Activated CD4-positive, alpha-beta T cell treated with anti-CD3 and anti-CD28 coated beads for 4 hours (primary cell): Measurements from ENCODE around the gene GNLY.
A peak's percentile ranks its signal among the peaks of the same experiment; 100 is the strongest.
"Not testable (repeated sequence)": the region's sequence is repeated elsewhere in the genome, so short reads cannot be mapped to it uniquely, and the experiment has no call there.

Source experiments
- DNase-seq, 2 donors: peaks; one replicate each; pipeline ENCODE4 v3.0.0-alpha.2; 2020

The GNLY gene

DNA sequence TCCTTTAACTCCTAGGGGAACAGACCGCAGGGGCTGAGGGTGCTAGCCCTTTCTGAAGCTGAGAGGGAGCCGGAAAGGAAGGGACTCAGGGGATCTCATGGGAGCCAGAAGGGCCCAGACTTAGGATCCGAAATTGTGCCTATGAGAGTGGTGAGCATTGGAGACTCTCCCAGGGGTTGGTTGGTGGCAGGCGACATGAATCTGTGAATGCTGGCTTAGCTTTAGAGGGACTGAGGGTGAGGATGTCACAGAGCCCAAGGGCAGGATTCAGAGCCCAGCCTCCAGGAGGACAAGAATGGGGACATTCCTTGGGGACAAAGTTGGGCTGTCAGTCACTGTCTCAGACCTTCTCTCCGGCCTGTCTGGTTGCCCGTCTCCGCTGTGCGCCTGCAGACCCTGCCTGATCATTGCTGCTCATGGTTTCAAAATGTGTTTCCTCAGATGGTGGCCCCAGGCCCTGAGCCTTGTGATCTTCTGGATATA, 17.5 kb downstream of the GNLY start:
- no peak for DNase-seq

DNA sequence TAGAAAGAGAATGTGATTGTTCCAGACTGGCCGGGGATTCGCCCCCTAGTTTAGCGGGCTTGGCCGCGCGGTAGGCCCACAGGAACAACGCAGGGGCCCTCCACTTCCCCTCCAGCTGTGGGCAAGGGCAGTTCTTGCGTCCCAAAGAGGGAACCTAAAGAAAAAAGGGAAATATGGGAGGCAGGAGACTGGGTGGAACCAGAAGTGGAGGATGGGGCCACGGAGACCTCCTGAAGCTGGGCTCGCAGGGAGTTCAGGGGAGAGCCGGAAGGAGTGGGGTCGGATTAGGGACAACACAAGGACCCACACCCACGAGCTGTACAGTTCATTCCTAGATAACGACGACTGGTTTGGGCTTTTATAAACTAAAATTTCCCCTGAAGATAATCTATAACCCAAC, 18.2 kb downstream of the GNLY start:
- DNase-seq = no peak

DNA sequence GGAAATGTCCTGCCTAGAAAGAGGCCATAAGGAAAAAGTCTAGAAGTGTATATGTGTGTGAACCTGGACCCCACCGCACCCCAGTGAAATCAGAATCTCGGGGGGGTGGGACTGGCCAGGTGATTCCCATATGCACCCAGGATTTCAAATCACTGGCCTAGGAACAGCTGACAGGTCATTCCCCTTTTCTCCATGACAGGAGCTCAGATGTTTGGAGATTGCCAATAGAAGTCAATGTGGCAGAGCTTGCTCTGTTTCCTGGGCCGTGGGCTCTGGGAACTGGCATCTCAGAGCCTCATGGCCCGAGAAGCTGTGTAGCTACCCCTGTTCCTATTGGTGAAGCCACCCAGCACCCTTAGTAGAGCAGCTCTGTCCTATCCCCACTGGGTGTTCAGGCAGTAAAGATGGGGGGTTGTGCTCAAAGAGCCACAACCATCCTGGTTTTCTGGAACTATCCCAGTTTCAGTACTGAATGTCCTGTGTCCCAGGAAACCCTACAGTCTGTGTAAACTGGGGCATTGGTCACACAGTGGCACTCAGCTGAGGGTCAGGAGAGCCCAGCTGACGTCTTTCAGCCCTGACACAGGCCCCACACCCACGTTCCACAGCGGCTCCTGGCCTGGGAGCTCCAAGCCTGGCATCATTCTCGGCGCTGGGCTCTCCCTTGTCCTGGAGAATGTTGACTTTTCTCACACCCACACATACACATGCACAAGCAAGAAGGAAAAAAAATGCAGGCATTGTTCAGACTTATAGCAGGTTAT, 18.9 kb downstream of the GNLY start:
- no peak for DNase-seq

DNA sequence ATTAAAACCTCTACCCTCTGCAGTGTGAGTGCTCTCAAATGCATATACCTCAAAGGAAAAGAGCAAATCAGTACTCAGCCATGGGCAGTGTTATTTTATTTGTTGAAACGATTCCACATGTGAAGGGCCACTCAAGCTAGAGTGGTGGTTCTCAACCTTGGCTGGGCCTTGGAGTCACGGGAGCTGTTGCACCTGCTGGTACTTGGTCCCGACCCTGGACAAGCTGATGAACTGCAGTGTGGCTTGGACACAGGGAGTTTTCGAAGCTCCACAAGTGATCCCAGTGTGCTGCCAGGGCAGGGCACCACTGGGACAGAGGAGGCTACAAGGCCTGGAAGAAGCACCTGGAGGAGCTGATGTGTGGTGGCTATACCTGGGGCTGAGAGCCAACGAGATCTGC, 19.7 kb downstream of the GNLY start:
- no peak for DNase-seq

DNA sequence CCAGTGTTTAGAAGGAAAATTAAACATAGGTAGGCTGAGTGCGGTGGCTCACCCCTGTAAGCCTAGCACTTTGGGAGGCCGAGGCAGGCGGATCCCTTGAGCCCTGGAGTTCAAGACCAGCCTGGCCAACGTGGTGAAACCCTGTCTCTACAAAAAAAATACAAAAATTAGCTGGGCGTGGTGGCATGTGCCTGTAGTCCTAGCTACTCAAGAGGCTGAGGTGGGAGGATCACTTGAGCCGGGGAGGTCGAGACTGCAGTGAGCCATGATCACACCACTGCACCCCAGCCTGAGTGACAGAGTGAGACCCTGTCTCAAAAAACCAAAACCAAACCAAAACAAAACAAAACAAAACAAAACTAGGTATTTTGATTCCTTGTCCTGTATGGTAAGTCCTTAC, 20.3 kb downstream of the GNLY start:
- DNase-seq = not testable (repeated sequence)

DNA sequence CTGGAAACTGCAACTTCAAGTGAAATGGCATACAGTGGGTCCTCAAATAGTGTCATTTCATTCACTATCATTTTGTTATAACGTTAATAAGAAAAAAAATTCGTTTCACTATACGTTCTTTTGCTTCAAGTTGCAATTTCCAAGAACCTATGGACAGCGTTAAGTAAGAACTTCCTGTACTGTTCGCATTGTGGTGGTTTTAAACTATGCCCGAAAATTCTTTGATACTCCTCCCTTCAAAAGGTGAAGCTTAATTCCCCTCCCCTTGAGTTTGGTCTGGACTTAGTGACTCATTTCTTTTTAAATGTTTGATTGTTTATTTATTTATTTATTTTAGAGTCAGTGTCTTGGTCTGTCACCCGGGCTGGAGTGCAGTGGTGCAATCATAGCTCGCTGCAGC, 20.7 kb downstream of the GNLY start:
- DNase-seq = no peak

DNA sequence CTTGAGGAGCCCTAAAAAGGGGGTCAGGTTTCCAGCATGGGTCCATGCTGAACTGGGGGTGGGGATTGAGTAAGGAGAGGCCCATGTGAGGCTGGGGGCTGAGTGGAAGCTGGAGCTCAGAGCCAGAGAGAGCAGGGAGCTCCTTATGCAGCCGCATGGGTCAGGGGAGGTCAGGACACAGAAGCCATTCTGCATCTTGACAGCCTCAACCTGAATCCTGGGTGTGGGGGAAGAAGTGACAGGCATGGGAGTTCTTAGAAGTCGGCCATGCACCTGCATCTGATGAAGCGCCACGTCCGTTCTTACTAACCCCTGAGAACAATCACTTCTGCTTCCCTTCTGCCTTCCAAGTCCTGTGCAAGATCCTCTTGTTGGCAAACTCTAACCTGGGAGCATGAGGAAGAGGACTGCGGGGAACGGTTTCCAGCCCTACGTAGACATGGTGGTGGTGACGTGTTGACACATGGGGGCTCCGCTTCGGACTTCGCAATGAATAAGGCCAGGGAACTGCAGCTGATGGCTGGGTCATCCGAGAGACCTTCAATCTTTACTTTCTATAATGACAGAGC, 22.3 kb downstream of the GNLY start:
- DNase-seq = no peak

DNA sequence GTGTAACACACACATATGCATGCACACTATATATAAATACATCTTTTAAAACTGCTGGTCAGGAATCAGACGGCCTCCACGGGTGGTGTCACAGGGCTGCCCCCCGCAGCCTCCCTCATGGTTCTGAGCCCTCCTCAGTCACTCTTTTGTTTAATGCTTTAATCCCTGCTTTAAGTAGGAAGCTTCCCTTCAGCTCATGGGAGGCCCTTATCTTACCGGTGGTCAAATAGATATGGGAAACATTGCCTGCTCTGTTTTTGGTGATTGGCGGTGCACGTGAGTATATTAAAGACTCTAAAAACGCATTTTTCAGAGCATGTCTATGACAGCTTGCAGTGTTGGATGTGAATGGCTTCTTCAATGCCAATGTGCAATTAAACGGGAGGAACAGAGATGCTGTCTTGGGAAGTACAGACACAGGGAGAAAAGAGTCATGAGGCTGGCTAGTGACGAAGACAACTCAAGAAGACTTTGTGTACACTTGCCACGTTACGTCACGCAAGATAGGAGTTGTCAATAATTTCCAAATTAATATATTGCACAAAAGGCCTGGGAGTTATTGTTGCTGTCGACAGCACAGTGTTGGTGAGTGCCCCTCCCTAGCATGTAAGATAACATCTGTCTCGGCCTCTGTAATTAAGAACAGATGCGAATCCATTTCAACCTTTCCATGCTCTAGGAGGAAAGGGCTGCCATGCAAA, 23.3 kb downstream of the GNLY start:
- DNase-seq = no peak

DNA sequence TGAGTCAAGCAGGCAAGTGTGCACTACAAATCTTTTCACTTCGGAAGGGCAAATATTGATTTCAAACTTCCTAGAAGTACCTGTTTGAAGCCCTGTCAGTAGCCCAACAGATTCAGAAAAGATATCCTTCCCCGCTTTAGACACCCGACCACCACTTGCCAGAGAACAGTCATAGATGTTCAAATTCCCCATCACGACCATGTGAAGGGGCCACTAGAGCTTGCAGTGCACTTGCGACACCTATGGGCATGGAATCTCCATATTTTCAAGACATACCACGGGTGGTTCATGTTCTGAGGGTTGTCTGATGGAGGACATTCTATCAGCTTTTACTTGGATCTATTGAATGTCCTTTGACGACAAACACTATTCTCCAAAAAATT, 23.8 kb downstream of the GNLY start:
- no peak for DNase-seq

DNA sequence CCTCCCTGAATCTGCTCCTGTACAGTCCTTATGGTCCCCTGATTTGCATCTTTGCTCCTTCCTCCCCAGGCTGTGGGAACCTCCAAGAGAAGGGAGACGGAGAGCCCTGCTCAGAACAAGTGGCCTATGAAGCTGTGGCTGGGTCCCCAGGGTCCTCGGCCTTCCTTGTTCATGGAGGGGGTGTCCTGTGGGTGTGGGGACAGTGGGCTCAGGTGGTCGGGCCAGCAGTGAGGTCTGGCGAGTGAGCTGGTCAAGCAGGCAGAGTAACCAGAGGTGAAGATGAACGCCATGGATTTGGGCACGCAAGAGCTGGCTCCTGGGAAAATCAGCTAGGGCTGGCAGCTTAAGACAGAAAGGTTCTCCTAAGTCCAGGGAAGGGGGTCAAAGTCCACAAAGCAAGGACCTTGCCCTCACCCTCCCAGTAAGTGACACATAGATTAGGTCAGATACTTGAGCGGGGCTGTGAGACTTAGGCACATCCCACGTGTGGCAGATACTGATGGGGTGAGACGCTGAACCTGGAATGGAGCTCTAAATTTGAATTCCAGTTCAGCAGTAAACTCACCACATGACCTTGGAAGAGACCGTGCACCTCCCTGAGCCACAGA, 24.8 kb downstream of the GNLY start:
- no peak for DNase-seq

DNA sequence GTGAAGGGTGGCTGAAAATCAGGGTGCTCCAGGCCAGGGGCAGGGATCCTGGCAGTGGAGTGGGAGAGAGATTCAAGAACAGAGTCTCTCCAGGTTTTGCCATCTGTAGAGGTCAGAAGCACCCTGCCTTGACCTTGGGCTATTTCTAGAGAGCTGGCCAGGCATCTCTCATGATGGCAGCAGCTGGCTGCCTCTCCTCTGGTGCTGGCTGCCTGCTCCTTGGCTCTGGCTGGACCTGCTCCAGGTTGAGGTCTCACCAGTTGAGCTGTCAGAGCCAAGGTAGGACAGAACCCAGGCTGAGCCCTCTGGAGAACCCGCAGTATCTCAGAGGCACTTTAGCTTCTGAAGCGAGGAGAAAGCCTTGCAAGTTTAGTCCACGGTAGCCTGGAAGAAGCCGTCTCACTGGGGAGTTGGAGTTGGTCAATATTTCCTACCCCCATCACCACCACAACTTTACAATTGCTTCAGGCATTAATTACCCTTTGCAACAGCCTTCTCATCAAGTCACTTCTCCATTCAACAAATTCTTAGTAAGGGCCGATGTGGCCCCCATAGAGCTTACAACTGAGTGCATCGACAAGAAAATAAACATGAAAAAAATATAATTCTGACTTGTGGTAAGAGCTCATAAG, 25.6 kb downstream of the GNLY start:
- DNase-seq = no peak

DNA sequence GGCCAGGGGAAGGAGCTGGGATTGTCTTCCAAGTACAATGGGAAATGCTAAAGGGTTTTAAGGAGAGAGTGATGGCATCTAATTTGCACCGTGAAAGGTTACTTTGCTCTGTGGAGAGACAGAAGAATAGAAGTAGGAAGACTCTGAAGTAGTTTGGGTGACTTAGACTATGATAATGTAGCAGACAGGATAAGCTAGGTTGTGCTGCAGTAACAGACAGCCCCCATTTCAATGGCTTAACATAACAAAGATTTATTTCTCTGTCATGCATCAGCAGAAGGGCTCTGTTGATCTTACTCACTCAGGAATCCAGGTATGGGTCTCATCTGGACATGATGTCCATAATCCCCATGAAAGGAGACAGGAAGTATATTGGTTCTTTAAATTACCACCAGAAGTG, 26.4 kb downstream of the GNLY start:
- no peak for DNase-seq

DNA sequence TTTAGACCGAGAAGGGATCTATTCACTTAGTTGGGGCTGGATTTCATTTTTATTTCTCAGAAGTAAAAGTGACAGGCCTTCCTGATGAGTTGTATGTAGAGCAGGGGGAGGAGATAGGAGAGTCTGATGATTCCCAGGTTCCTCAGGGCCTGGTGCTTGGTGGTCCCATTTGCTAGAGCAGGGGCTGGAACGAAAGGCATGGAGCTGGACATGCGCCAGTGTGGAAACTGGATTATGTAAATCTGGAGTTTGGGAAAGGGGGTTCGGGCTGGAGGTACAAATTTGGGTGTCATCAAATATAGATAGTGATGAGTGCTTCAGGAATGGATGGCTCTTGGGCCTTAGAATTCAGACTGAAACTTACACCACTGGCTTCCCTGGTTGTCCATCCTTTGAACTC, 27.5 kb downstream of the GNLY start:
- no peak for DNase-seq

DNA sequence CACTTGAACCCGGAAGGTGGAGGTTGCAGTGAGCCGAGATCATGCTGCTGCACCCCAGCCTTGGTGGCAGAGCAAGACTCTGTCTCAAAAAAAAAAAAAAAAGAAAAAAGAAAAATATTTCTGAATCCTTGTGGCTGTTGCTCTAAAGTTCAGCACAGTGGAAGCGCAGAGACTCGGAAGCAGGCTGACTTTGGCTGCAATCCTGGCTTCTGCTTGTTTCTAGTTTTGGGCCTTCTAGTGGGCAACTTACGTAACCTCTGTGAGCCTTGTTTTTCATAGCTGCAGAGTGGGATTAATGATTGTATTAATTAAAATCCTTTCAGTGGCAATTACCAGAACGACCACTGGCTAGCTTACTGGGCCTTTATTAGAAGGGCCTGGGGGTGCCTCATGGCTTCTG, 28.4 kb downstream of the GNLY start:
- DNase-seq = no peak

DNA sequence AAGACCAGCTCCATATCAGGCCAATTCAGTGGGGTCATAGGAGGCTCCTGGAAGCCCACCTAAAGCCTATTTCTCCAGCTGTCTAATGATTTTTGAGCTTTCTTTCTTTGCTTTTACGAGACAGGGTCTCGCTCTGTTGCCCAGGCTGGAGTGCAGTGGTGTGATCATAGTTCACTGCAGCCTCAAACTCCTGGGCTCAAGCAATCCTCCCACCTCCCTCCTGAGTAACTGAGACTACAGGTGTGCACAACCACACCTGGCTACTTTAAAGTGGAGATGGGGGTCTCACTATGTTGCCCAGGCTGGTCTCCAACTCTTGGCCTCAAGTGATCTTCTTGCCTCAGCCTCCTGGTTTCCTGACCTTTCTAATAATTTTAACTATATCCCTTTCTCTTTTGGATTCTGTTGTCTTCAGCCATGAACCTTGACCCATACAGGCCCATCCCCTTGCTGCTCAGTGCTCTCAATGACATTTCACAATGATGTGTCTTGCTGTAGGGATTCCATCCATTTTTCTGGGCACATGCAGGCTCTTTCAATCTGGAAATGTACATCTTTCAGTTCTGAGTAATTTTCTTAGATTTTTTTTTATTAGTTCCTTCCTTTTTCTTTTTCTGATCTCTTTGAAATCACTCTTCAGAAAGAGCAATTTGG, 29.7 kb downstream of the GNLY start:
- no peak for DNase-seq

DNA sequence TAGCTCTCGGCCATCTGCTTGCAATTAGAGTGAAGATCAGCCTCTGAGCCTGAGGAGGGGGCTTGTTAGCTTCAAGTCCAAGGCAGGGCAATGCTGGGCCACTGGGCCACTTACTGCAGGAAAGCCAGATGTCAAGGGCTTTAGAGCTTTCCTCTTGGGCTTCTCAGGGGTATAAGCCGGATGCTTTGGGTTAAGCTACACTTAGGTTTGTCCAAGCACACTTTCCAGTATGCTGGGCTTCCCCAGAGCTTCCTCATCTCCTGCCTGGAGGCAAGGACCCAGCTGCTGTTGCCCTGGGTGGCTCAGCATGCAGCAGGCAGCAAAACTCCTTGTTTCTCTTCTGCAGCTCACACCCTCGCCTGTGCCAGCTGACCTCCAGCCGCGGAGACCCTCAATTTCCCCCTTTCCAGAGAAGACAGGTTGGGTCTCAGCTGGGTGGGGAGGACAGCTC, 30.6 kb downstream of the GNLY start:
- DNase-seq = no peak

DNA sequence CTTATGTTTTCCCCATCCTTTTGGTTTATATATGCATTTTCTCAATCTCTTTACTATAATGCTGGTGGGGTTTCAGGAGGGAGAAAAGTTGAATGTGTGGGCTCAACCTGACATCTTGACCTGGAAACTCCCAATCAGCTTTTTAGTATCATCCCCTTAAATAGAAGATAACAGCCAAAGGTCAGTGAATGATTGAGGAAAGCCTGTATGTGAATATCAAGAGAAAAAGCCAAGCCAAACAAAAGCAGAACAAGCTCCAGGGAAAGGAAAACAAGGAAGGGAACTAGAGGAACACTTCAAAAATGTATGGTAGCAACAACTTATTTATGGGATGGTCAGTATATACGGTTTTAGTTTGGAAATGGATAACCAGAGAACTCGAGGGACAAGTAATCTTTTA, 31.3 kb downstream of the GNLY start:
- DNase-seq = no peak

DNA sequence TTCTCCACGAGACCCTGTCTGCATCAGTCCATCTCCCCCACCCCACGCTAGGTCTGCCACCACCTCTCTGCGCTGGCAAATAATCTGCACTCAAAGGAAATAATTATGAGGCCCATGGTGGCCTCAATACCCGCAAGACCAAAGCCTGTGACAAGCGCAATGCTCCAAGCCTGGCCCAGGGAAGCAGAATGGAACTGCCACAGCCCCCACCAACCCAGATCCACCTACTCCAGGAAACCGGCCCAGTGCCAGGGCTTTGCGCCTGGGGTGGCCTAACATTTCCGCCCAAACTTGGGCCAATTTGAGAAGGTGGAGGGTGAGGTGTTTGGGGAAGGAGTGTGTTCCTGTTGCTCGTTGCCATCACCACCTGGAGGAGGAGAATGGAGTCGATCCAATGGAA, 33.6 kb downstream of the GNLY start:
- DNase-seq = no peak

DNA sequence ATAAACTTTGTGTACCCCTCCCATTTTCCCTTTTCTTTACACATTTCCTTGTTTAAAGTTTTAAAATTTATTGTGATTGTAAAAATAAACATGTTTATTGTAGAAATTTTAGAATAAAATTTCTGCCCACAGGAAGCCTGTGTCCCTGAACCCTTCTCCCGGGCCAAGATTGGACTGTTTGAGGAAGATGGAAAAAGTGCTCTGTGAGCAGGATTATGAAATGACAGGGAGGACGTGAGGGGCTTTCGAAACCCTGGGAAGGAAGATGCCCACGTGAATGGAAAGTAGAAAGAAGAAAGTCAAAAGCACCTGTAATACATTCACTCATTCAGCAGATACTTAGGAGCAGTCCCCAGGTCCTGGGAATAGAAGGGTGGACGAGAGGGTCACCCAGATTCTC, 34.2 kb downstream of the GNLY start:
- DNase-seq = no peak

DNA sequence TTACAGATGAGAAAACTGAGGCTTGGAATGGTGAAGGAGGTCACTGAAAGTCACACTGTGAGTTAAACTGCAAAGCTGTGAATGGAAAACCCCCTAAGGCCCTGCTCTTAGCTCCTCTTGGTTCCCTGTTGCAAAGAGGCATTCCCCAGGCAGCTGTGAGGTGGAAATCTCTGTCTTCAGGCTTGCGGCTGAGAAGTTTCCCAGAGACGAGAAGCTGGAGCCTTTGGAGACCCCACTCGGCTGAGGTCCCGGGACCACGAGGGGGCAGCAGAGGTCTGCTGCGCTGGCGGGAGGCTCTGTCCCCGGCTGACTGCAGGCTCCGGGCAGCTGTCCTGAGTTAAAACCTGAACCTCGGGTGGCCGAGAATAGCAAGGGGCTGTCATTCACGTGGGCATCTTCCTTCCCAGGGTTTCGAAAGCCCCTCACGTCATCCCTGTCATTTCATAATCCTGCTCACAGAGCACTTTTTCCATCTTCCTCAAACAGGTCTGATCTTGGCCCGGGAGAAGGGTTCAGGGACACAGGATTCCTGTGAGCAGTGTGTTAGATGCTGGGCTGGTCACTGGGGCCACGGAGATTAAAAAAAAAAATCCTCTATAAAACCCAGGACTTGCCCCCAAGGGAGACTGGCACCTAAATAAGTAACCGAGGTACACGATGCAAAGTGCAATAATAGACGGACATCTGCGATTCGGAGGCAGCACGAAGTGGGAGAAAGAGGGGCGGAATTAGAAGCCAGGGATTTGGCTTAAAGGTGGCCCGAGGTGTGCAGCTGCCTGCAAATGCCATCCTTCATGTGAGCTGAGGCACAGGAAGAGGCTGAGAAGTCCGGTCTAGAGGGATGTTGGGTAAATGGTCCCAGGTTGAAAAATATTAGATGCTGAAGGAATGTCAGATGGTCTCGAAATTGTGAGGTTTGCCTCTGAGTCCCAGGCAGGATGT, 35.0 kb downstream of the GNLY start:
- DNase-seq = peak; percentile 59 to 69

DNA sequence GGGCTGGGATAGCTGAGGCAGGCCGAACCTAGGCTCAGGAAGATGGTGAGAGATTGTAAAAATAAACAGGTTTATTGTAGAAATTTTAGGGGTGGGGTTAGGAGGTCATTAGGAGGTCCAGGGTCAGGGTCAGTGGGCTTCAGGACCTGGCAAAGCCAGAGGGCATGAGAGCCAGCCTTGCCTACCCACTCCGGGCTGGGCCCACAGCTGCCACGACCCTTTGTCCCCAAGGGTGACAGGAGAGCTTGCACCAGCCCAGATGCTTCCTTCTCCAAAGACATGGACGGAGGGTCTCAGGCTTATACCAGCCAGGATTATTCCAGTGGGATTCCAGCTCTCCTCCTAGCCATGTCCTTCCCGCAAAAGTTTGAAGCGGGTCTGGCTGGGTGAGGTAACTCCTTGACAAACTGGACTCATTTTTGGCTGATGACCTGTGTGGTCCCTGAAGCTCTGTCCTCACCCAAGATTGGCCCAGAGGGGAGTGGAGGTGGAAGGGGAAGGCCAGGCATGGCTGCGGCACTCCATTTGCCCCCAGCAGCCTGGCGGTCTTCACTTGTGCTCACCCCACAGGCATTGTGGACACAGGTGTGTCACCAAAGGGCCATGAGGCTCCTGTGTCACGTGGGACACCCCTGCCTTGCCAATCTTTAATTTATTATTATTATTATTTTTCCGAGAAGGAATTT, 35.8 kb downstream of the GNLY start:
- no peak for DNase-seq
